HL-60 (cell line): ENCODE data around the gene KRTAP9-9.
A peak's percentile ranks its signal among the peaks of the same experiment; 100 is the strongest.

Experiments used
- CTCF ChIP-seq: IDR thresholded peaks from one replicate; pipeline ENCODE4 v1.5.1; 2011; ENCODE audit warnings: low read length, control low read depth, inconsistent platforms; ENCODE audit not compliant: insufficient read depth
- POLR2AphosphoS5 ChIP-seq: IDR thresholded peaks from 2 replicates; pipeline ENCODE4 v1.6.1; 2012; ENCODE audit warnings: low read depth
- REST ChIP-seq: IDR thresholded peaks from 2 replicates; pipeline ENCODE4 v1.6.1; 2012; ENCODE audit warnings: low read depth; ENCODE audit not compliant: insufficient replicate concordance

GRCh38 chr17:41301916-41302901 lies 47.0 kb downstream of the KRTAP9-9 start, which contains the start of gene KRTAP29-1:
- no peak for TF ChIP-seq REST
- no peak for TF ChIP-seq CTCF
- 0 out of 2 replicates have a peak, but pooled peaks have one; percentile 35 for TF ChIP-seq POLR2AphosphoS5
